ENCODE results near the gene MPV17L.

GRCh38 chr16:15439102-15439501, 43.5 kb downstream of the MPV17L start:
- no peak for TF ChIP-seq CTCF (conservative IDR thresholded peaks at IDR 0.05; ENCODE audit: low read depth, low read length)
- no peak for TF ChIP-seq EZH2 (IDR thresholded peaks at IDR 0.05; ENCODE audit: borderline replicate concordance, low read depth, low read length, poor library complexity, severe bottlenecking)

Measured in A673 (cell line).